K562 (cell line): ENCODE measurements around the gene HDGFL2. TPM values are rescaled to one million over a fixed set of nuclear protein-coding genes. Genes with fewer than 3 reads are reported as not detected.

Experiments
- ATAC-seq: fragments of 200-7000 bp; cut with Tn5 transposase; 3 replicates; pipeline ENCODE4 v1.9.1; 2020; ENCODE audit warnings: moderate library complexity
- BruUV-seq: library from RNA; stranded (reverse); fragments of 400-500 nt; replicated peaks from 2 replicates; lab custom pipeline; 2021; lab: Mats Ljungman, UMichigan
- CTCF ChIA-PET: fragments of 300-600 bp; formaldehyde crosslinking; extraction: SDS; loops from one replicate; lab custom pipeline; 2021; ENCODE audit warnings: low intra/inter-chr PET ratio; lab: Yijun Ruan, JAX
- POLR2A ChIA-PET: fragments of 300-600, 350-650 bp; sonication (Branson Sonifier 250); formaldehyde crosslinking; extraction: SDS; loops from one replicate; lab custom pipeline; 2021; ENCODE audit warnings: antibody characterized with exemption, inconsistent platforms; lab: Yijun Ruan, JAX
- DNase-seq, 4 experiments: peaks; one replicate each; pipeline versions ENCODE4 v3.0.0 to v3.0.0-alpha.2; 2011 to 2018; ENCODE audit warnings: low spot score in 3 of 4, mixed read lengths in 3 of 4; ENCODE audit errors: extremely low read depth in 1 of 4
- FAIRE-seq: peaks from 2 replicates; lab custom pipeline; 2011; peaks lifted over from hg19 to GRCh38; lab: Jason Lieb, UNC
- H2AFZ ChIP-seq: 2 replicates; pipeline ENCODE4 v1.6.0; 2011; ENCODE audit warnings: low read depth, low read length, control low read depth, inconsistent platforms
- H3K27ac ChIP-seq: fragments of 200-600 bp; 3 replicates; pipeline ENCODE4 v1.8.0; 2011; ENCODE audit warnings: low read depth, mild to moderate bottlenecking, control low read depth, inconsistent platforms, low read length, moderate library complexity, mixed read lengths; ENCODE audit errors: extremely low read depth
- H3K27me3 ChIP-seq, 2 experiments: fragments of 300-600 bp in 1 of 2; 2 replicates in 1 of 2; 3 replicates in 1 of 2; pipeline versions ENCODE4 v1.6.0 to v1.8.0; 2011; ENCODE audit warnings: inconsistent platforms in 2 of 2, low read length in 2 of 2, mild to moderate bottlenecking in 1 of 2, mixed read lengths in 1 of 2, moderate library complexity in 1 of 2; ENCODE audit not compliant: control insufficient read depth in 2 of 2, insufficient read depth in 2 of 2
- H3K36me3 ChIP-seq: fragments of 300-600 bp; 3 replicates; pipeline ENCODE4 v1.8.0; 2011; ENCODE audit warnings: mild to moderate bottlenecking, low read length, inconsistent platforms; ENCODE audit not compliant: control insufficient read depth, insufficient read depth
- H3K4me1 ChIP-seq, 2 experiments: fragments of 200-600 bp in 1 of 2; replicated peaks in 1 of 2; 2 replicates in 1 of 2; 3 replicates in 1 of 2; pipeline versions ENCODE4 v1.5.1 to v1.8.0; 2011; ENCODE audit warnings: inconsistent platforms in 2 of 2, low read length in 2 of 2, mild to moderate bottlenecking in 1 of 2, mixed read lengths in 1 of 2, moderate library complexity in 1 of 2; ENCODE audit not compliant: control insufficient read depth in 2 of 2, insufficient read depth in 2 of 2
- H3K4me2 ChIP-seq: 2 replicates; pipeline ENCODE4 v1.6.1; 2011; ENCODE audit warnings: low read length, control low read depth, inconsistent platforms, mixed read lengths; ENCODE audit not compliant: insufficient read depth
- H3K4me3 ChIP-seq: fragments of 200-600 bp; sonication (generic), shearing (Covaris generic); 2 replicates; pipeline ENCODE4 v1.5.1; 2016; ENCODE audit warnings: control low read depth, inconsistent platforms
- H3K79me2 ChIP-seq: fragments of 200-600 bp; 3 replicates; pipeline ENCODE4 v1.8.0; 2011; ENCODE audit warnings: low read length, inconsistent platforms; ENCODE audit not compliant: control insufficient read depth, insufficient read depth
- H3K9ac ChIP-seq, 2 experiments: 2 replicates each; pipeline versions ENCODE4 v1.6.0 to v1.6.1; 2011; ENCODE audit warnings: low read depth in 2 of 2, low read length in 2 of 2, control low read depth in 1 of 2, inconsistent platforms in 1 of 2, mild to moderate bottlenecking in 1 of 2, mixed read lengths in 1 of 2; ENCODE audit not compliant: insufficient read depth in 1 of 2
- H3K9me1 ChIP-seq: one replicate; pipeline ENCODE4 v1.6.0; 2011; ENCODE audit warnings: inconsistent platforms, mild to moderate bottlenecking, low read length, moderate library complexity; ENCODE audit not compliant: control insufficient read depth, insufficient read depth
- H3K9me3 ChIP-seq: replicated peaks from 2 replicates; pipeline ENCODE4 v1.5.1; 2011; ENCODE audit warnings: low read depth, low read length, inconsistent platforms; ENCODE audit not compliant: control insufficient read depth, insufficient read depth
- H4K20me1 ChIP-seq: replicated peaks from 2 replicates; pipeline ENCODE4 v1.6.1; 2011; ENCODE audit warnings: low read length, inconsistent platforms, mixed read lengths; ENCODE audit not compliant: control insufficient read depth, insufficient read depth
- ARID1B ChIP-seq: fragments of 450-650 bp; IDR thresholded peaks from 2 replicates; pipeline ENCODE4 v1.6.1; 2016; ENCODE audit warnings: antibody characterized with exemption, mild to moderate bottlenecking, inconsistent platforms
- FOXK2 ChIP-seq, 2 experiments: fragments of 450-650 bp; IDR thresholded peaks in 1 of 2; conservative IDR thresholded peaks in 1 of 2; 2 replicates each; pipeline ENCODE4 v1.6.1; 2016; ENCODE audit warnings: low read depth in 2 of 2, mild to moderate bottlenecking in 1 of 2
- NONO ChIP-seq, 2 experiments: fragments of 200-400 bp in 1 of 2; fragments of 450-650 bp in 1 of 2; formaldehyde crosslinking in 1 of 2; IDR thresholded peaks; 2 replicates each; pipeline ENCODE4 v1.6.1; 2017; ENCODE audit warnings: low read depth in 2 of 2, mild to moderate bottlenecking in 2 of 2, moderate library complexity in 2 of 2, low read length in 1 of 2
- PHF20 ChIP-seq: fragments of 450-650 bp; IDR thresholded peaks from 2 replicates; pipeline ENCODE4 v1.6.1; 2018; ENCODE audit not compliant: partially characterized antibody
- PPARD ChIP-seq: fragments of 250-450 bp; sonication (Bioruptor Pico); IDR thresholded peaks from 2 replicates; pipeline ENCODE4 v1.8.0; 2022; ENCODE audit warnings: inconsistent platforms, mild to moderate bottlenecking, moderate library complexity
- SMC3 ChIP-seq: conservative IDR thresholded peaks from 2 replicates; pipeline ENCODE4 v1.6.1; 2011; ENCODE audit warnings: low read depth, low read length, improper control_type of control experiment; ENCODE audit not compliant: insufficient read depth
- SRSF9 ChIP-seq: fragments of 200-400 bp; formaldehyde crosslinking; IDR thresholded peaks from 2 replicates; pipeline ENCODE4 v1.6.1; 2017; ENCODE audit warnings: low read depth, low read length, borderline replicate concordance
- TGIF2 ChIP-seq: sonication (generic); formaldehyde crosslinking; IDR thresholded peaks from 2 replicates; pipeline ENCODE4 v1.8.1; 2022; ENCODE audit warnings: mild to moderate bottlenecking, missing genetic modification reagents, moderate library complexity
- WGBS: fragments of 100-300 bp; shearing (Covaris generic); methylation state at CpG from one replicate; pipeline ENCODE4 v1.1.6; 2016; ENCODE audit warnings: low coverage, mixed read lengths; ENCODE audit not compliant: insufficient coverage; ENCODE audit errors: missing lambda C conversion rate; 5-methylcytosine and 5-hydroxymethylcytosine counted together
- in situ Hi-C: fragments of 300-500 bp; cut with MboI; formaldehyde crosslinking; loops from 4 replicates; pipeline ENCODE4 v1.15.0; 2018; ENCODE audit warnings: inconsistent platforms, mixed read lengths
- intact Hi-C: fragments of 100-400 bp; cut with micrococcal nuclease; formaldehyde crosslinking; loops from 2 replicates; pipeline ENCODE4 v1.14.2; 2022
- polyA plus RNA-seq, 8 experiments: library from polyadenylated mRNA; depleted of rRNA in 4 of 8; stranded (reverse) in 5 of 8; unstranded in 3 of 8; fragments of >200 nt; fragmentation: Nextera tagmentation in 2 of 8; fragmentation: Illumina TruSeq in 1 of 8; extraction: Ambion mirVana in 2 of 8; extraction: Trizol in 1 of 8; gene quantifications; 2 replicates each; pipeline versions ENCODE4 v1.2.1 to v1.2.3, GENCODE V29; 2011 to 2014; ENCODE audit warnings: inconsistent platforms in 1 of 8, missing spikeins in 1 of 8
- total RNA-seq, 7 experiments: library from RNA; depleted of rRNA in 6 of 7; stranded (reverse); fragments of >200 nt in 6 of 7; fragmentation: Illumina TruSeq in 2 of 7; extraction: Trizol in 2 of 7; gene quantifications; 2 replicates each; pipeline versions ENCODE4 v1.2.1 to v1.2.3, GENCODE V29; 2011 to 2021; ENCODE audit warnings: low replicate concordance in 1 of 7

HDGFL2 gene
- total and polyA plus RNA-seq, 9 of the 15 experiments (the other 6 are each of a cell fraction or from before 2014, with no cell fraction given), result 0.13 to 61.7 (median 16.0) TPM

- WGBS, result 87% methylated on average over 9 of the region's 25 CpGs
- H3K9ac ChIP-seq, result no peak overlapping the region
- ATAC-seq (no peak), FAIRE-seq (no peak)
- H3K4me1 ChIP-seq, result peaks cover 0 to 67% of the 10 kb centered on the region in 2 experiments; a peak in 2 of 5 replicates
- H3K36me3 ChIP-seq, result peaks cover 27% of the 10 kb centered on the region; the same call in 1 of the 3 replicates
- intact Hi-C loops, result no loop called here
- BruUV-seq, result no TSS peak
- peaks cover 3% of the 10 kb centered on the region for H3K9me1 ChIP-seq
- H3K4me3 ChIP-seq, result no peak overlapping the region
- TF ChIP-seq ARID1B, result no peak
- no peak for TF ChIP-seq SRSF9
- TF ChIP-seq SMC3, result no peak
- no peak for TF ChIP-seq TGIF2 (CRISPR knock-in tag)
- TF ChIP-seq PPARD, result no peak
- TF ChIP-seq NONO (IDR thresholded peaks at IDR 0.05; ENCODE audit: low read depth in 2 of 2, low read length in 1 of 2), result no peak
- no peak for TF ChIP-seq FOXK2 (conservative IDR thresholded peaks at IDR 0.05 in 1 of 2, IDR thresholded peaks at IDR 0.05 in 1 of 2; ENCODE audit: low read depth in 2 of 2)
- no peak for TF ChIP-seq PHF20
- TF ChIP-seq, all 486 proteins: peak for 0
- in situ Hi-C loops, result no loop called here
- ChIA-PET POLR2A (interaction anchor here (1.3 kb wide), 1 partner anchor 32 kb away, joined by 3 read pairs; no protein-coding TSS in a partner anchor), CTCF (no interaction called here)
- H3K9me3 ChIP-seq, result no peaks in the 10 kb centered on the region
- no peak overlapping the region for H3K4me2 ChIP-seq
- H3K27me3 ChIP-seq, result no peaks in the 10 kb centered on the region
- H3K27ac ChIP-seq, result no peak overlapping the region
- no peak overlapping the region for H2AFZ ChIP-seq
- no peaks in the 10 kb centered on the region for H3K79me2 ChIP-seq
- DNase-seq, result no peak
- H4K20me1 ChIP-seq, result peaks cover 5% of the 10 kb centered on the region; the same call in 1 of the 2 replicates
These were observed 31.2 kb downstream of the HDGFL2 start for GRCh38 chr19:4503132-4503824.
